ENCODE data around the gene MTUS2.

MTUS2 gene

DNA sequence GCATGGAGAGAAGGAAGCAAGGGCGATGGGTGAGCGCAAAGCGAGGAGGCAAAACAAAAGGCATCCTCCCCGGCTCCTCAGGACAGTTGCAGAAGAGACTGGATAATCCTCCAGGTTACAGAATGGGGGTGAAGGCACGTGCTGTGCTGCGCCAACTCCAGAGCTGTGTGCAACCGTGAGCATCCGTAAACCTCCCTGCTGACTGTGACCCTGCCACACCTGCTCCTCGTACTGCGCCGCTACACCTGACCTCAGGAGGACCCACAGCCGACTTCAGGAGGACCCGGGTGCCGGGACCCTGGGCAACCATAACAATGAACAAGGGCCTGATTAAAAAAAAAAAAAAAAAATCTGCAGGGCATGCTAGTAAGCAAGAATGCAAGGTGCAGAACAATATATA is 706.6 kb downstream of the MTUS2 start:
- no peak for DNase-seq (ENCODE audit: low spot score)

- DNase-seq (ENCODE audit: low spot score), result no peak
These were observed 707.4 kb downstream of the MTUS2 start for GRCh38 chr13:29527511-29527910.

GRCh38 chr13:29527916-29528315 is 707.8 kb downstream of the MTUS2 start:
- DNase-seq (ENCODE audit: low spot score), result no peak

DNA sequence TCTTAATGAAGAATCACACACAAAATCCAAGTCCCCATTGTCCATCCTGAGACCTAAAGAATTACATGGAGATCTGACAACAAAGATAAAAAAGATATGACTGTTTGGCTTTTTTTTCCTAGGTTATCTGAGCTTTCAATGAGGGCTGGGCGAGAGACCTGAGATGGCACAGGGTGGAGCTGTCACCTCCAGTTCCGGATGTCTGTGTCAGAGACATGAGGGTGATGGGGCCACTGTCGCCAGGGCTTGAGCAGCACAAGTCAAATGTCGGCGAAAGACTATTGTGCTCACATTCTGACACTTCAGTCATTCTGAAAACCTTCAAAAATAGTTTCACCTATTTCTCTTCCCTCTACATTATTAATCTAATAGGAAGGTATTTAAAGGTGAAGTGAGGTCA is 709.6 kb downstream of the MTUS2 start:
- DNase-seq (ENCODE audit: low spot score), result no peak

DNA sequence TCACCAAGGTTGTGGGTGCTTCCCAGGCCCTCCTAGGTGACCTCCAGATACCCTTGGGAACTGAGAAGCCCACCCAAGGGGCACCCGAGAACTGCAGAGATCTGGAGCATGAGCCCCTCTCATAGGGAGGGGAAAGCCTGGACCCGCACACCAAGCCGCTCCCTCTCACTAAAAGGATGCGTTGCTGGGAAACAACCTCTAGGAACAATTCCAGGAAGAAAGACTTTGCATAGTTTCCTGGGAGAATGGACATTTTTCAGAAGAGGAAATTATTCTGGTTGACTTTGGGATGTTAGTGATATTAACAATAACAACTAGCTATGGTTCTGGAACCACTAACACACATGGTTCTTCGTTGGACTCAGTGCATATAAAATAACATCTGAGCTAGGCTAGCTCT is 710.8 kb downstream of the MTUS2 start:
- DNase-seq (ENCODE audit: low spot score), result no peak

GRCh38 chr13:29532116-29532515 is 712.0 kb downstream of the MTUS2 start:
- DNase-seq (ENCODE audit: low spot score), result no peak

DNA sequence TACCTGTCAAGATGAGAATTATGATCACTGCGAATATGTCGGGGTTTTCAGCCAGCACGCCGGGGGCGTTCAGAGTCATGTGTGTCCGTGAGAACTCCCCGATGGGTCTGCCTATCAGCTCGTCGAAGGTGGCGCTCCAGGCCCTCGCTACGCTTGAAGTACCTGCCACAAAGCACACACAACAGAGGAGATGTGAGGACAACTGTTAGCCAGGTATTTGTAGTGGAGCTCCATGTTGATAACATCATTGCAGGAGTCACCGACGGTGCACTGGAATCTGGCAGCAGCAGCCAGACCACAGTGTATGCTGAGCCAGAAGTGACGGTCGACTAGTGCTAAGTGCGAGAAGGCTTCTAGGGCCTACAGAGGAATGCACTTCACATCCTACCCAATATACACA is 712.7 kb downstream of the MTUS2 start:
- DNase-seq (ENCODE audit: low spot score), result no peak

DNA sequence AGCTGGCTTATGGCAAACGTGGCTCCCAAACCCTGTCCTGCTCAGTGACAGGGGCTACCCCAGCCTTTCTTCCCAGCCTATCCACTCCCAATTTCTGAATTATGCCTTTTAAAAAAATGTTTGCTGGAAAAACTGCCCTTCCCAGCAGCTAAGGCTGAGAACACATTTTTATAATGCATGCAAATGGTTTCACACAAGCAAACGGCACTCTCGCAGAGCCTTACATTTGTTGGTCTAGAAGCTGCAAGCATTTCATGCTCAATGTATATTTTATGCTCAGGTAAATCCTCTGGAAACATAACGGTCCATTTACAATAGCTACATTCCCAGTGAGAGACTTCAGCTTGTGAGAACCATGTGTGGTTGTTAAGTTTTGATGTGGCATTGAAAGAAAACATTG is 713.9 kb downstream of the MTUS2 start:
- no peak for DNase-seq (ENCODE audit: low spot score)

- DNase-seq (ENCODE audit: low spot score), result no peak
These were observed 715.8 kb downstream of the MTUS2 start for GRCh38 chr13:29535663-29536655.

DNA sequence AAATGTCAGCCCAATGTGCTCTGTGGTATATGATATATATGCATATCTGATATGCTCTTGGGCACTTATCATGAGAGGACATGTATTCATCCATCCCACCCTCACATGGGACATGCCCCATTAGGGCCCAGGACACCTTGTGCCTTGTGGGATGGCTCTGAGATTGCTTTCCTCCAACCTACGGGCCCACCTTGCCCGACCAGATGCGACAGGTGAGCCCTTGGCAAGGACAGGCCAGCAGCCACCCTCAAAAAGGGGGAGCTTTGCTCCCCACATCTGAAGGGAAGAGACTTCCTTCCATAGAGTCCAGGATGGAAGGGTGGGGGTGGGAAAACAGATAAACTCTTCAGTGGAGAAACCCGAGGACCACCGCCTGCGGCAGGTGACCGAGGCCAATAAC is 716.7 kb downstream of the MTUS2 start:
- no peak for DNase-seq (ENCODE audit: low spot score)

DNA sequence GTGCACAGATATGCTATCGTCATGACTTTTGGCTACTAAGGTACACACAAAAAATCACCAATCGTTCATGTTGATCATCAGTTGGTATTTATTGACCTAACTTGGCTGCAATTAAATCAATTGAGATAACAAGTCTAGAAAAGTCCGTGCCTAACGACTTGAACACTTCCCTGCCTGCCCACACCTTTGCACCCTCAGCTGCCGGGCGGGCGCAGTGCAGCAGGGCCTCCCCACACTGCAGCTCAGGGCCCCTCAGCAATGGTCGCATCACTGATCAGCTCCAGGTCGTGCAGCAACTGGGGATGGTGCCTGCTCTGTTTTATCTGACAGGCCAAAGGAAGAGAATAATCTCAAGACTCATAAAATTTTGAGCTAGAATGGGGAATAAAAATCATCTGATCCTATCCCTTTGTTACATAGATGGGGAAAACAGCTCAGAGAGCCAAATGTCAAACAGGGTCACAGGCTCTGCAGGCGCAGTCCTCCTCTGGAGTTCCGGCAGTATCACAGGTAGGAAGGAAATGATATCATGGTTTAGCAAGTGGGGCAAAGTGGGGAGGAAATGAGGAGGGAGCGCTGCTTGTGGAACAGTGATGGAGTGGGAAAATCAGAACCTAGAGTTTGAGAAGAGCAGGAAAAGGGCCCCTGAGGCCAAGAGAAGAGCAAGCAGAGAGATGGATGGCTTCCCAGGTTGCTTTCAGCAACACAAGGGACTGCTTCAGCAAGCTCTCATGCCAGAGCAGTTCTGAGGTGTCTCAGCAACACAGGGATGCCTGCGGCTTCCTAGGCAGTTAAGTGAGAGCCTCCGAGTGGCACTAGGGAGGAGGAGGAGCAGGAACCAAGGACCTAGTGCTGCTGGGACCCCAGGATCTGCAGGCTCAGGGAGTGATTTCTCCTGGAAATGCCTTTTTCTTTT is 717.9 kb downstream of the MTUS2 start:
- DNase-seq (ENCODE audit: low spot score), result no peak

- DNase-seq (ENCODE audit: low spot score), result no peak
These were observed 718.5 kb downstream of the MTUS2 start for GRCh38 chr13:29538652-29539040.

GRCh38 chr13:29539856-29540255 is 719.7 kb downstream of the MTUS2 start:
- no peak for DNase-seq (ENCODE audit: low spot score)

DNA sequence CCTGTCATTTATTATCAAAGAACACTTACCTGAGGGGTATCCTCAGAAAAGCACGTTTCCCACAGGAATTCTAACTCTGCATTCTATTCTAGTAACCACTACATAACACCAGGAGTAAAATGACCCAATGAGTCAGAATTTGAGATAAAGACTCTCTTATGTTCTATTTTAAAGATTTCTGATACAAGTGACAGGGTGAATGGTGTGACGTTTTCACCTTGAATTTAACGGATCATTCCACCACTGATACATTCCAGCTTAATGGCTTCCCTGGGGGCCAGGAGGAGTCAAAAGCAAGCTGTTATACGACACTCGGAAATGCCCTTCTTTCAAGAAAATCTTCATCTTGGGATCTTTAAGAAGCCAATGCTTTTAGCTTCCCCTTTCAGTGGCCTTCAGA is 720.2 kb downstream of the MTUS2 start:
- no peak for DNase-seq (ENCODE audit: low spot score)

DNA sequence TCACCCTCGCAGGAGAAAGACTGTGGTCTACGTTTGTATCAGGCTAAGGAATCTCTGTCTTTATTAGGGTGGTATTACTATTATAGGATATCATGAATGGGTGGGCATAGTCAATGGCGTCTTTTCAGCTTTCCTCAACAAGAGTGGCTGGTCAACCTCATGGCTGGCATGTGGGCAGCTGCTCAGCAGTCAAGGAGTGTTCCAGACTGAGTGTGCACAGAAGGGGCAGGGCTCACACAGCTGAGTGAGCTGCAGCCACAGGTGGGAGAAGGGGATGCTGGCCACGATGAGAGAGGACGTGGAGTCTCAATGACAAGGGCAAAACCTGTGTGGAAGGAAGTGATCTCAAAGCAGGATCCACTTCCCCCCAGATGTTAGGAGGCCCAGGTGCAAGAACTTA is 720.7 kb downstream of the MTUS2 start:
- DNase-seq (ENCODE audit: low spot score), result no peak

- no peak for DNase-seq (ENCODE audit: low spot score)
These were observed 721.3 kb downstream of the MTUS2 start for GRCh38 chr13:29541400-29541799.

DNA sequence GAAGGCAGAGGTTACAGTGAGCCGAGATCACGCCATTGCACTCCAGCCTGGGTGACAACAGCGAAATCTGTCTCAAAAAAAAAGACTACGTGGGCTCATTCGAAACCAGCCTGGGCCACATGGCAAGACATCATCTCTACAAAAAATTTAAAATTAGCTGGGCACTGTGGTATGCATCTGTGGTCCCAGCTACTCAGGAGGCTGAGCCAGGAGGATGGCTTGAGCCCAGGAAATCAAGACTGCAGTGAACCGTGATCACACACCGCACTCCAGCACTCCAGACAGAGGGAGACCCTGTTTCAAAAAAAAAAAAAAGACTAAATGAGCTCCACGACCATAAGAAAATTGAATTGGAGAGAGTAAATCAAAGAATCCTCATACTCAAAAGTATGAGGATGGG is 722.2 kb downstream of the MTUS2 start:
- DNase-seq (ENCODE audit: low spot score), result no peak

- DNase-seq (ENCODE audit: low spot score), result peak; percentile 71
These were observed 723.4 kb downstream of the MTUS2 start for GRCh38 chr13:29543230-29544215.

- no peak for DNase-seq (ENCODE audit: low spot score)
These were observed 725.8 kb downstream of the MTUS2 start for GRCh38 chr13:29545988-29546387.

DNA sequence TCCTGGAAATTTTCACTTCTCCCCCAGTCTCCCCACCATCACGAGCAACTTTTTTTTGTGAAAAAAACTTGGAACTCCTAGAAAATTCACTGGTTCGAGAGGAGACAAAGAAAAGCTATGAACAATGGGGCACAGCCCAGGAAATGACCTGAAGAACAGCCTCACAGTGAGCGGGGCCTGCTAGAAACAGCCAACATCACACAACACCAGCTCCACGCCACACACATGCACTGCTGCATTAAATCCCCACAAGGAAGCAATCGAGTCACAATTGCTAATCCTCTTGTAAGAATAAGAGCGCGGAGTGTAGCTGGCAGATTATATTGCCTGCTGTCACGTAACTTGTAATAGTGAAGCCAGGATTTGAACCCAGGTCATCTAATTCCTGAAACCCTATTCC is 726.5 kb downstream of the MTUS2 start:
- DNase-seq (ENCODE audit: low spot score), result no peak

- no peak for DNase-seq (ENCODE audit: low spot score)
These were observed 727.0 kb downstream of the MTUS2 start for GRCh38 chr13:29547153-29547552.

DNA sequence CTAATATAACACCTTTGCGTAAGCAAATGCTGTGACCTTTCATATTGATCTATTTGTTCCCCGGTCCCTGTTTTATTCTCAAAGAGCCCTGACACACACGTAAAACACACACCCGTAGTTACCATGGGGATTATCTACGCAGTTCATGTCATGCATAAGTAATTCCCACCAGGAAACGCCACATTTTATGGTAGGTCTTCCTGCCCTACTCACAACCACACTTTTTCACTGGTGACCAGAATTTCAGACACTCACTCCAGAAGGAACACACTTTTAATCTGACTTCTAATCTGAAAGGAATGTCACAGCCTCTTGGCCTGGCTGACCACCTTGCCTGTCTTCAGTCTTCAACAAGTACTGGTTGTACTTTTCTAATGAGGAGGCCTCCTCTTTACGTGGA is 728.6 kb downstream of the MTUS2 start:
- DNase-seq (ENCODE audit: low spot score), result peak; percentile 75
